ENCODE measurements around the gene KCNMB1.

DNA sequence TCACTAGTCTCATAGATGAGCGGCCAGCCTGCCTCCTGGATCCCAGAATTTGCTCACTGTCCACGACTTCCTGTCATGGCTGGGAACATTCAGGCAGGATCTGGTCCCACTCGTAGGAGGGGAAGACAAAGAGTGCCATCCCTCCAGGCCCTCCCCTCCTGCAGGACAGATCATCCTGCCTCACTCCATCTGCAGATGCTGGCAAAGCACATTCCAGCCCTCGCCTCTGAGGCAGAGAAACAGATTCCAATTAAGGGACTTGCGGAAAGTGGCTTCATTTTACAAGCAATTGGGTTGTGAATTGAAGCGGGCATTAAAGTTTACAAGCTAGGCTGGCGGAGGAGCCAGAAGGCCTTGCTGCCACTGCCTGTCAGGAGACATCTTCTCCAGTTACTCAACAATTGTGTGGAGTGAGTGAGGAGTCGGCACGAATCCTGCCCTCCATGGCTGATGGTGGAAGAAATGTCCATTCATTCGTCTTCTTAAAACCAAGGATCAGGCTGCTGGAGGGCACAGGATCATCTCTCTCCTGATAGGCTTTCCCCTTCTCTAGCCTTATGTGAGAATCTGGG, 41.8 kb upstream of the KCNMB1 start:
- no peak for TF ChIP-seq EZH2 (IDR thresholded peaks at IDR 0.05; ENCODE audit: insufficient read depth, poor library complexity, severe bottlenecking)
- TF ChIP-seq EZH2phosphoT487 (IDR thresholded peaks at IDR 0.05; ENCODE audit: insufficient read depth, low read depth) = no peak

Data from GM23248 (cell line).